Measurements from ENCODE around the gene ACTN1.

ACTN1 gene

DNA sequence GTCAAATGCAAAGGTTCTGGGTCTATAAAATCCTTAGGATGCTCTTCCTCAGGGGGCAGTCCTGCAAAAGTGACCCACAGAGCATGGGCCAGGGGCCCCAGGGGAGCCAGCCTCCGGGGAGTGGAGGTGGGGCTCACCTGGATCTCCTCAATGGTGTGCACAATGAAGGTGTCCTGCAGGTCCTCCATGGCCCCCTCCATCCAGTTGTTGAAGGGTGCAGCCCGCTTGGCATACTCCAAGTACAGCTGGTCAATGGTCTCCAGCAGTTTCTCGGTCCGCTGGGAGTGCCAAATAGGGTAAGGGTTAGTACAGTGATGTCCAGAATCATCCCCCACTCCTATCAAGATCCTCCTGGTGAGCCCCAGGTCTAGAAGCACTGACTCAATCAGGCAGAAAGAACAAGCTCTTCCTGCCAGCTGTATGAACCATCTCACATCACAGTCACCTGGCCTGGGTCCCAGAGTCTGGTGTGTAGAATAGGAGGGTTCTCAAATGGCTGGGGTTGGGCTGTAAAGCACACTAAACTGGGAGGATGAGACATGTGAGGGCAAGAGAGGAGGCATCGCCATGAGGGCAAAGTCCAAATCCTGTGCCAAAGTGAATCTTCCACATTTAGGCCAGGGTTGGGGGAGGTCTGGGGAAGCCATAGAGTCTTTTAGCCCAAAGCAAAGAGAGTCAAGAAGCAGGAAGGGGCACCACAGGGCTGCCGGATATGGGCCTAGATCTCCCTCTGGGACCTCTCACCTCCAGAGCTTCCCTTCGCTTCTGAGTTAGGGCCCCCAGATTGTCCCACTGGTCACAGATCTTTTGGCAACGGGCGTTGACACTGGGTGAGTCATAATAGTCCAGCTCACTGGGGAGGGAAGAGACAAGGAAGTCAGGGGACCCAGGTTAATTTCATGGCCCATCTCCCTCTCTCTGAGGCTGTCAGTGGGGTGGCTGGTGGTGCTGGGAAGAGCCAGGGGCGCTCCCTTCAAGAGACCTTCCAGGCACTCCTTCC is 94.8 kb downstream of the ACTN1 start:
- no peak overlapping the region for H3K14ac ChIP-seq (ENCODE audit: low read length in 2 of 2)
- no peak overlapping the region for H2BK12ac ChIP-seq (ENCODE audit: low read length in 2 of 2)
- H3K36me3 ChIP-seq (ENCODE audit: control insufficient read depth in 1 of 2, insufficient read depth in 2 of 2, low read depth in 1 of 2, low read length in 2 of 2) = peaks cover 85 to 92% of the 10 kb centered on the region in 2 experiments
- no peak overlapping the region for H2BK5ac ChIP-seq (ENCODE audit: low read depth, low read length, poor library complexity, severe bottlenecking)
- no peak for DNase-seq
- H2BK120ac ChIP-seq (ENCODE audit: low read depth, low read length) = no peak overlapping the region
- peaks cover 43% of the 10 kb centered on the region for H3K79me1 ChIP-seq (replicated peaks; ENCODE audit: low read length, poor library complexity, severe bottlenecking)
- no peaks in the 10 kb centered on the region for H3K9me3 ChIP-seq (ENCODE audit: control insufficient read depth, low read length)
- H4K8ac ChIP-seq (ENCODE audit: low read length) = no peak overlapping the region
- H3K23ac ChIP-seq (ENCODE audit: low read length in 2 of 2) = no peak overlapping the region
- no peak overlapping the region for H4K91ac ChIP-seq (ENCODE audit: low read length)
- H3K27me3 ChIP-seq (ENCODE audit: control insufficient read depth in 1 of 2, insufficient read depth in 1 of 2, low read length in 2 of 2) = no peaks in the 10 kb centered on the region
- H3K4ac ChIP-seq (ENCODE audit: low read depth in 1 of 2, low read length in 2 of 2) = no peak overlapping the region
- H3K4me1 ChIP-seq (ENCODE audit: control insufficient read depth, insufficient read depth, low read depth, low read length) = peaks cover 30% of the 10 kb centered on the region
- no peak overlapping the region for H2BK15ac ChIP-seq (ENCODE audit: low read depth, poor library complexity, severe bottlenecking)
- H3K27ac ChIP-seq (ENCODE audit: low read length, poor library complexity, severe bottlenecking) = peak overlapping the region; percentile 6
- no peak overlapping the region for H2AFZ ChIP-seq (ENCODE audit: low read depth, low read length)
- no peak overlapping the region for H3K4me3 ChIP-seq (ENCODE audit: insufficient read depth in 1 of 2, low read depth in 1 of 2, low read length in 2 of 2)
- H3K4me2 ChIP-seq (ENCODE audit: low read length, poor library complexity, severe bottlenecking) = no peak overlapping the region
- no peak overlapping the region for H3K18ac ChIP-seq (ENCODE audit: low read depth in 1 of 2, low read length in 2 of 2)
- no peak overlapping the region for H3K9ac ChIP-seq (ENCODE audit: low read length)
- 94% methylated on average over 10 of the region's 10 CpGs for WGBS
- no peak overlapping the region for H2AK5ac ChIP-seq (ENCODE audit: low read length, severe bottlenecking)

DNA sequence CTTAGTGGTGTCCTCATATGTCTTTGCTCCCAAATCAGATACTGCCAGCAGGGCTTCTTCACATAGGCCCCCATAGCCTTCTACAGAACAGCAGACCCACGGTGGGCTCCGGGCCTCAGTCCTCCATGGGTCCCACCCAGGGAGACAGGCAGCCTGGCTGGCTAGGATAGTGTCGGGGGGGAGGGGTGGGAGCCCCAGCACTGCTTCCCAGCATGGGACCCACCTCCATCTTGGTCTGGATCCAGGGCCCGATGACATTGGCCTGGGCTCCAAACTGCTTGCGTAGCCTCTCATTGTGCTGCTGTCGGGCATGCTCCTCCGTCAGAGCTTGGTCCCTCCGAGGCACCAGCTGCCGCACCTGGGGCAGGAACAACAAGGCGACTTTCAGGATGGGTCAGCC is 96.9 kb downstream of the ACTN1 start:
- 99% methylated on average over 9 of the region's 10 CpGs for WGBS

GRCh38 chr14:68881396-68881795 is 97.7 kb downstream of the ACTN1 start:
- H3K4ac ChIP-seq (ENCODE audit: low read depth in 1 of 2, low read length in 2 of 2) = no peak overlapping the region
- H3K4me2 ChIP-seq (ENCODE audit: low read length, poor library complexity, severe bottlenecking) = no peak overlapping the region
- no peak overlapping the region for H3K27ac ChIP-seq (ENCODE audit: low read length, poor library complexity, severe bottlenecking)
- H3K14ac ChIP-seq (ENCODE audit: low read length in 2 of 2) = no peak overlapping the region
- H3K18ac ChIP-seq (ENCODE audit: low read depth in 1 of 2, low read length in 2 of 2) = no peak overlapping the region
- peaks cover 42% of the 10 kb centered on the region for H3K79me1 ChIP-seq (replicated peaks; ENCODE audit: low read length, poor library complexity, severe bottlenecking)
- no peaks in the 10 kb centered on the region for H3K27me3 ChIP-seq (ENCODE audit: control insufficient read depth in 1 of 2, insufficient read depth in 1 of 2, low read length in 2 of 2)
- WGBS = 94% methylated on average over 2 of the region's 2 CpGs
- H4K8ac ChIP-seq (ENCODE audit: low read length) = no peak overlapping the region
- H3K4me1 ChIP-seq (ENCODE audit: control insufficient read depth, insufficient read depth, low read depth, low read length) = peaks cover 22% of the 10 kb centered on the region
- H2BK5ac ChIP-seq (ENCODE audit: low read depth, low read length, poor library complexity, severe bottlenecking) = no peak overlapping the region
- H3K23ac ChIP-seq (ENCODE audit: low read length in 2 of 2) = no peak overlapping the region
- H3K9me3 ChIP-seq (ENCODE audit: control insufficient read depth, low read length) = no peaks in the 10 kb centered on the region
- H3K36me3 ChIP-seq (ENCODE audit: control insufficient read depth in 1 of 2, insufficient read depth in 2 of 2, low read depth in 1 of 2, low read length in 2 of 2) = peaks cover 92 to 94% of the 10 kb centered on the region in 2 experiments
- no peak overlapping the region for H3K9ac ChIP-seq (ENCODE audit: low read length)
- no peak for DNase-seq
- H2BK12ac ChIP-seq (ENCODE audit: low read length in 2 of 2) = no peak overlapping the region
- no peak overlapping the region for H2BK15ac ChIP-seq (ENCODE audit: low read depth, poor library complexity, severe bottlenecking)
- H4K91ac ChIP-seq (ENCODE audit: low read length) = no peak overlapping the region
- no peak overlapping the region for H2AFZ ChIP-seq (ENCODE audit: low read depth, low read length)
- no peak overlapping the region for H2AK5ac ChIP-seq (ENCODE audit: low read length, severe bottlenecking)
- H3K4me3 ChIP-seq (ENCODE audit: insufficient read depth in 1 of 2, low read depth in 1 of 2, low read length in 2 of 2) = no peak overlapping the region
- no peak overlapping the region for H2BK120ac ChIP-seq (ENCODE audit: low read depth, low read length)

More for the DNA sequence above, 96.9 kb downstream of the ACTN1 start:
- Histone ChIP-seq H3K14ac (ENCODE audit: low read length in 2 of 2) (no peak overlapping the region), H4K8ac (ENCODE audit: low read length) (no peak overlapping the region), H3K4me1 (ENCODE audit: control insufficient read depth, insufficient read depth, low read depth, low read length) (peaks cover 22% of the 10 kb centered on the region), H2BK12ac (ENCODE audit: low read length in 2 of 2) (no peak overlapping the region), H2AK5ac (ENCODE audit: low read length, severe bottlenecking) (no peak overlapping the region), H3K4me2 (ENCODE audit: low read length, poor library complexity, severe bottlenecking) (no peak overlapping the region), H3K9me3 (ENCODE audit: control insufficient read depth, low read length) (no peaks in the 10 kb centered on the region), H4K91ac (ENCODE audit: low read length) (no peak overlapping the region), H3K79me1 (replicated peaks; ENCODE audit: low read length, poor library complexity, severe bottlenecking) (peaks cover 37% of the 10 kb centered on the region), H3K4me3 (ENCODE audit: insufficient read depth in 1 of 2, low read depth in 1 of 2, low read length in 2 of 2) (no peak overlapping the region), H3K9ac (ENCODE audit: low read length) (no peak overlapping the region), H2BK5ac (ENCODE audit: low read depth, low read length, poor library complexity, severe bottlenecking) (no peak overlapping the region), H3K4ac (ENCODE audit: low read depth in 1 of 2, low read length in 2 of 2) (no peak overlapping the region), H3K27me3 (ENCODE audit: control insufficient read depth in 1 of 2, insufficient read depth in 1 of 2, low read length in 2 of 2) (no peaks in the 10 kb centered on the region), H2BK120ac (ENCODE audit: low read depth, low read length) (no peak overlapping the region), H3K36me3 (ENCODE audit: control insufficient read depth in 1 of 2, insufficient read depth in 2 of 2, low read depth in 1 of 2, low read length in 2 of 2) (peaks cover 87 to 90% of the 10 kb centered on the region in 2 experiments), H2AFZ (ENCODE audit: low read depth, low read length) (no peak overlapping the region), H2BK15ac (ENCODE audit: low read depth, poor library complexity, severe bottlenecking) (no peak overlapping the region), H3K27ac (ENCODE audit: low read length, poor library complexity, severe bottlenecking) (no peak overlapping the region), H3K18ac (ENCODE audit: low read depth in 1 of 2, low read length in 2 of 2) (no peak overlapping the region), H3K23ac (ENCODE audit: low read length in 2 of 2) (no peak overlapping the region)
- DNase-seq = no peak

DNA sequence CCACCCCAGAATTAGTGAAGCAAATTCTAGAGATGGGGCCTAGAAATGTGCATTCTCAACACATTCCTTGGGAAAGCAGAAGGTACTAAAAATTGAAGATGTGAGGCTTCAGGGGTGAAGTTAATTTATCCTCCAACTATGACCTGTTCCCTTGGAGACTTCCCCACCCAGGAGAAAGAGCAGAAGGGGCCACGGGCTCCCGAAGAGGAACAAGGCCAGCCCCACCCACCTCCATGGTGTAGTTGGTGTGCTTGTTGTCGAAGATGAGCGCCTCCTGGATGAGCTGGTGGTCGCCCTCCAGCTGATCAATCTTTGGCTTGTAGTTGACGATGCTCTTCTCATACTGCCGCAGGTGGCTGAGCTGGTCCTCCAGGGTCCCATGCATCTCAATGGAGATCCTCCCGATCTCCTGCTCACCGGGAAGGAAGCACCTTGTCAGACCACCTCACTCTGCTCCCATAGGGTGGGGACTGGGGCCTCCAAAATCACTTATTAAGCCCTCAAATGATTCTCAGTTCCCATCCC is 98.5 kb downstream of the ACTN1 start:
- H4K91ac ChIP-seq (ENCODE audit: low read length) = no peak overlapping the region
- no peak overlapping the region for H2AFZ ChIP-seq (ENCODE audit: low read depth, low read length)
- H3K4me2 ChIP-seq (ENCODE audit: low read length, poor library complexity, severe bottlenecking) = no peak overlapping the region
- H3K36me3 ChIP-seq (ENCODE audit: control insufficient read depth in 1 of 2, insufficient read depth in 2 of 2, low read depth in 1 of 2, low read length in 2 of 2) = peaks cover 93 to 95% of the 10 kb centered on the region in 2 experiments
- no peak overlapping the region for H2BK15ac ChIP-seq (ENCODE audit: low read depth, poor library complexity, severe bottlenecking)
- no peak overlapping the region for H3K14ac ChIP-seq (ENCODE audit: low read length in 2 of 2)
- H3K4ac ChIP-seq (ENCODE audit: low read depth in 1 of 2, low read length in 2 of 2) = no peak overlapping the region
- no peak overlapping the region for H3K4me3 ChIP-seq (ENCODE audit: insufficient read depth in 1 of 2, low read depth in 1 of 2, low read length in 2 of 2)
- H3K18ac ChIP-seq (ENCODE audit: low read depth in 1 of 2, low read length in 2 of 2) = no peak overlapping the region
- no peak overlapping the region for H2BK12ac ChIP-seq (ENCODE audit: low read length in 2 of 2)
- H4K8ac ChIP-seq (ENCODE audit: low read length) = no peak overlapping the region
- H2AK5ac ChIP-seq (ENCODE audit: low read length, severe bottlenecking) = no peak overlapping the region
- H2BK120ac ChIP-seq (ENCODE audit: low read depth, low read length) = no peak overlapping the region
- no peak overlapping the region for H3K9ac ChIP-seq (ENCODE audit: low read length)
- no peak overlapping the region for H3K23ac ChIP-seq (ENCODE audit: low read length in 2 of 2)
- H3K27me3 ChIP-seq (ENCODE audit: control insufficient read depth in 1 of 2, insufficient read depth in 1 of 2, low read length in 2 of 2) = no peaks in the 10 kb centered on the region
- H3K27ac ChIP-seq (ENCODE audit: low read length, poor library complexity, severe bottlenecking) = no peak overlapping the region
- no peak for DNase-seq
- H3K4me1 ChIP-seq (ENCODE audit: control insufficient read depth, insufficient read depth, low read depth, low read length) = peaks cover 17% of the 10 kb centered on the region
- H2BK5ac ChIP-seq (ENCODE audit: low read depth, low read length, poor library complexity, severe bottlenecking) = no peak overlapping the region
- 96% methylated on average over 9 of the region's 9 CpGs for WGBS
- H3K9me3 ChIP-seq (ENCODE audit: control insufficient read depth, low read length) = no peaks in the 10 kb centered on the region
- H3K79me1 ChIP-seq (replicated peaks; ENCODE audit: low read length, poor library complexity, severe bottlenecking) = peaks cover 39% of the 10 kb centered on the region
